ENCODE data around the gene MUC13. TPM values are rescaled to one million over a fixed set of nuclear protein-coding genes. Genes with fewer than 3 reads are reported as not detected.

The MUC13 gene
- total RNA-seq, result 0.18 TPM
- long read RNA-seq, result 0 reads

GRCh38 chr3:124934577-124934976, at the start of gene MUC13:
Gene MUC13, minus strand, starts transcription at chr3:124934751. Its CDS starts 39 bp downstream, at chr3:124934712.
- no peak for ATAC-seq
- Histone ChIP-seq H3K27me3 (ENCODE audit: low read depth) (no peaks in the 10 kb centered on the region), H3K9me3 (no peaks in the 10 kb centered on the region), H3K4me3 (no peak within 1 kb of the TSS), H3K36me3 (no peaks in the 10 kb centered on the region), H3K27ac (no peak within 1 kb of the TSS), H3K4me1 (no peaks in the 10 kb centered on the region)
- intact Hi-C loops (cut with DNase I), result no loop called here
- no peak for DNase-seq
- TF ChIP-seq CTCF (IDR thresholded peaks at IDR 0.05), result no peak

- H3K27me3 ChIP-seq (ENCODE audit: low read depth), result no peaks in the 10 kb centered on the region
- intact Hi-C loops (cut with DNase I), result no loop called here
- DNase-seq (no peak), ATAC-seq (no peak)
- H3K27ac ChIP-seq, result peak overlapping the region; percentile 41
- H3K4me3 ChIP-seq, result no peak overlapping the region
- H3K9me3 ChIP-seq, result no peaks in the 10 kb centered on the region
- H3K4me1 ChIP-seq, result peaks cover 46% of the 10 kb centered on the region
- TF ChIP-seq CTCF (IDR thresholded peaks at IDR 0.05), result no peak
- H3K36me3 ChIP-seq, result peaks cover 50% of the 10 kb centered on the region
Observed at GRCh38 chr3:124982855-124983254, 48.3 kb upstream of the MUC13 start.

- Histone ChIP-seq H3K27ac (no peak overlapping the region), H3K27me3 (ENCODE audit: low read depth) (no peaks in the 10 kb centered on the region), H3K9me3 (no peaks in the 10 kb centered on the region), H3K36me3 (peaks cover 54% of the 10 kb centered on the region), H3K4me3 (no peak overlapping the region), H3K4me1 (peaks cover 37% of the 10 kb centered on the region)
- intact Hi-C loops (cut with DNase I), result no loop called here
- TF ChIP-seq CTCF (IDR thresholded peaks at IDR 0.05), result no peak
- DNase-seq (no peak), ATAC-seq (no peak)
Observed at GRCh38 chr3:124981472-124981871, 46.9 kb upstream of the MUC13 start.

- Histone ChIP-seq H3K4me3 (no peak overlapping the region), H3K27ac (no peak overlapping the region), H3K9me3 (no peaks in the 10 kb centered on the region), H3K36me3 (peaks cover 63% of the 10 kb centered on the region), H3K27me3 (ENCODE audit: low read depth) (no peaks in the 10 kb centered on the region), H3K4me1 (peaks cover 13% of the 10 kb centered on the region)
- ATAC-seq, result no peak
- DNase-seq, result no peak
- intact Hi-C loops (cut with DNase I), result no loop called here
- no peak for TF ChIP-seq CTCF (IDR thresholded peaks at IDR 0.05)
Observed at GRCh38 chr3:124978627-124979026, 44.1 kb upstream of the MUC13 start.

GRCh38 chr3:124976383-124976782, 41.8 kb upstream of the MUC13 start:
- Histone ChIP-seq H3K4me1 (peaks cover 5% of the 10 kb centered on the region), H3K36me3 (peaks cover 74% of the 10 kb centered on the region), H3K27me3 (ENCODE audit: low read depth) (no peaks in the 10 kb centered on the region), H3K9me3 (no peaks in the 10 kb centered on the region), H3K27ac (no peak overlapping the region), H3K4me3 (no peak overlapping the region)
- TF ChIP-seq CTCF (IDR thresholded peaks at IDR 0.05), result no peak
- no peak for DNase-seq
- intact Hi-C loops (cut with DNase I), result no loop called here
- no peak for ATAC-seq

GRCh38 chr3:124974691-124975090, 40.1 kb upstream of the MUC13 start:
- Histone ChIP-seq H3K27ac (no peak overlapping the region), H3K27me3 (ENCODE audit: low read depth) (no peaks in the 10 kb centered on the region), H3K4me1 (peaks cover under 1% of the 10 kb centered on the region), H3K4me3 (no peak overlapping the region), H3K36me3 (peaks cover 85% of the 10 kb centered on the region), H3K9me3 (no peaks in the 10 kb centered on the region)
- DNase-seq (no peak), ATAC-seq (no peak)
- TF ChIP-seq CTCF (IDR thresholded peaks at IDR 0.05), result no peak
- intact Hi-C loops (cut with DNase I), result no loop called here

All from lower lobe of right lung (tissue), 2 donors.